Nephron (organoid): ENCODE data around the gene NANOS3.
"Not testable (repeated sequence)": the region's sequence is repeated elsewhere in the genome, so short reads cannot be mapped to it uniquely, and the experiment has no call there.

Experiments used
- H3K27ac Mint-ChIP-seq, 3 experiments: 2 replicates each; pipeline ENCODE4 v1.8.0; 2020; ENCODE audit warnings: mixed read lengths in 3 of 3, mild to moderate bottlenecking in 2 of 3, moderate library complexity in 1 of 3
- H3K27me3 Mint-ChIP-seq: 2 replicates; pipeline ENCODE4 v1.8.0; 2021; ENCODE audit warnings: low read depth, mild to moderate bottlenecking, moderate library complexity, mixed read lengths
- H3K36me3 Mint-ChIP-seq: 2 replicates; pipeline ENCODE4 v1.8.0; 2020; ENCODE audit warnings: low read depth, mixed read lengths
- H3K4me1 Mint-ChIP-seq: 2 replicates; pipeline ENCODE4 v1.8.0; 2020; ENCODE audit warnings: mixed read lengths
- H3K4me3 Mint-ChIP-seq, 3 experiments: 2 replicates each; pipeline ENCODE4 v1.8.0; 2020; ENCODE audit warnings: mild to moderate bottlenecking in 3 of 3, mixed read lengths in 3 of 3, moderate library complexity in 2 of 3
- H3K9me3 Mint-ChIP-seq: 2 replicates; pipeline ENCODE4 v1.8.0; 2020; ENCODE audit warnings: mixed read lengths
- TF ChIP-seq, protein P1 (sequence below), 3 experiments: fragments of 200-600 bp; sonication (generic); IDR thresholded peaks; one replicate each; pipeline ENCODE4 v1.5.0; 2021; ENCODE audit warnings: antibody characterized with exemption in 3 of 3; ENCODE audit not compliant: unreplicated experiment in 3 of 3

Gene NANOS3

GRCh38 chr19:13850910-13851733 is 25.8 kb upstream of the NANOS3 start:
- TF ChIP-seq, protein P1, sequence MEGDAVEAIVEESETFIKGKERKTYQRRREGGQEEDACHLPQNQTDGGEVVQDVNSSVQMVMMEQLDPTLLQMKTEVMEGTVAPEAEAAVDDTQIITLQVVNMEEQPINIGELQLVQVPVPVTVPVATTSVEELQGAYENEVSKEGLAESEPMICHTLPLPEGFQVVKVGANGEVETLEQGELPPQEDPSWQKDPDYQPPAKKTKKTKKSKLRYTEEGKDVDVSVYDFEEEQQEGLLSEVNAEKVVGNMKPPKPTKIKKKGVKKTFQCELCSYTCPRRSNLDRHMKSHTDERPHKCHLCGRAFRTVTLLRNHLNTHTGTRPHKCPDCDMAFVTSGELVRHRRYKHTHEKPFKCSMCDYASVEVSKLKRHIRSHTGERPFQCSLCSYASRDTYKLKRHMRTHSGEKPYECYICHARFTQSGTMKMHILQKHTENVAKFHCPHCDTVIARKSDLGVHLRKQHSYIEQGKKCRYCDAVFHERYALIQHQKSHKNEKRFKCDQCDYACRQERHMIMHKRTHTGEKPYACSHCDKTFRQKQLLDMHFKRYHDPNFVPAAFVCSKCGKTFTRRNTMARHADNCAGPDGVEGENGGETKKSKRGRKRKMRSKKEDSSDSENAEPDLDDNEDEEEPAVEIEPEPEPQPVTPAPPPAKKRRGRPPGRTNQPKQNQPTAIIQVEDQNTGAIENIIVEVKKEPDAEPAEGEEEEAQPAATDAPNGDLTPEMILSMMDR (IDR thresholded peaks at IDR 0.05; ENCODE audit: unreplicated experiment in 3 of 3) = no peak
- Mint-ChIP-seq H3K36me3 (no peaks in the 10 kb centered on the region), H3K27me3 (peaks cover 4% of the 10 kb centered on the region), H3K9me3 (no peaks in the 10 kb centered on the region), H3K4me1 (peaks cover 31% of the 10 kb centered on the region), H3K27ac (peak overlapping the region; percentile 81 to 97 (median 96)), H3K4me3 (peak overlapping the region; percentile 31 to 73 (median 59))

- H3K9me3 Mint-ChIP-seq, H3K4me3 Mint-ChIP-seq, H3K36me3 Mint-ChIP-seq, H3K27me3 Mint-ChIP-seq: not testable (repeated sequence)
- Mint-ChIP-seq H3K4me1 (peaks cover 32% of the 10 kb centered on the region), H3K27ac (peak overlapping the region; percentile 67 to 96 (median 93))
Observed at GRCh38 chr19:13851734-13852114, 25.2 kb upstream of the NANOS3 start.

DNA sequence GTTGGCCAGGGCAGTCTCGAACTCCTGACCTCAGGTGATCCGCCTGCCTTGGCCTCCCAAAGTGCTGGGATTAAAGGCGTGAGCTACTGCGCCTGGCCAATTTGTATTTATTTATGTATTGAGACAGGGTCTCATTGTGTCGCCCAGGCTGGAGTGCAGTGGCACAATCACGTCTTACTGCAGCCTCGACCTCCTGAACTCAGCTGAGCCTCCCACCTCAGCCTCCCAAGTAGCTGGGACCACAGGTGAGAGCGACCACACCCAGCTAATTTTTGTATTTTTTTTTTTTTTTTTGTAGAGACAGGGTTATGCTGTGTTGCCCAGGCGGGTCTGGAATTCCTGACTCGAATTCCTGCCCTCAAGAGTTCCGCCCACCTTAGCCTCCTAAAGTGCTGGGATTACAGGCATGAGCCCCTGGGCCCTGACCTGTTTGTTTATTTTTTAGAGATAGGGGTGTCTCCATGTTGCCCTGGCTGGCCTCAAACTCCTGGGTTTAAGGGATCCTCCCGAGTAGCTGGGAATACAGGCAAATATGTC is 24.7 kb upstream of the NANOS3 start:
- not testable (repeated sequence) for H3K4me3 Mint-ChIP-seq, H3K9me3 Mint-ChIP-seq, H3K27me3 Mint-ChIP-seq, H3K36me3 Mint-ChIP-seq
- H3K27ac Mint-ChIP-seq = peak overlapping the region in 2 of 3 experiments; percentile 10 to 96
- peaks cover 29% of the 10 kb centered on the region for H3K4me1 Mint-ChIP-seq

GRCh38 chr19:13856497-13856896 is 20.4 kb upstream of the NANOS3 start:
- no peaks in the 10 kb centered on the region for H3K9me3 Mint-ChIP-seq
- H3K4me3 Mint-ChIP-seq = no peak overlapping the region
- H3K27ac Mint-ChIP-seq = peak overlapping the region in 2 of 3 experiments; percentile 8 to 71
- H3K27me3 Mint-ChIP-seq = no peaks in the 10 kb centered on the region
- TF ChIP-seq, protein P1 (IDR thresholded peaks at IDR 0.05; ENCODE audit: unreplicated experiment in 3 of 3) = no peak
- peaks cover 15% of the 10 kb centered on the region for H3K4me1 Mint-ChIP-seq
- no peaks in the 10 kb centered on the region for H3K36me3 Mint-ChIP-seq

- H3K9me3 Mint-ChIP-seq = no peaks in the 10 kb centered on the region
Observed at GRCh38 chr19:13859361-13859880, 17.5 kb upstream of the NANOS3 start.

GRCh38 chr19:13860679-13861391 is 16.1 kb upstream of the NANOS3 start:
- Mint-ChIP-seq H3K27ac (peak overlapping the region; percentile 93 to 98 (median 94)), H3K27me3 (peaks cover 5% of the 10 kb centered on the region), H3K9me3 (no peaks in the 10 kb centered on the region), H3K36me3 (no peaks in the 10 kb centered on the region), H3K4me3 (peak overlapping the region; percentile 70 to 81 (median 80)), H3K4me1 (peaks cover 31% of the 10 kb centered on the region)
- TF ChIP-seq, protein P1 (IDR thresholded peaks at IDR 0.05; ENCODE audit: unreplicated experiment in 3 of 3) = no peak

More at GRCh38 chr19:13859361-13859880, 17.5 kb upstream of the NANOS3 start:
- Mint-ChIP-seq H3K27ac (peak overlapping the region; percentile 53 to 75 (median 63)), H3K27me3 (peaks cover 3% of the 10 kb centered on the region), H3K4me1 (peaks cover 27% of the 10 kb centered on the region), H3K4me3 (peak overlapping the region in 1 of 3 experiments; percentile 31), H3K36me3 (no peaks in the 10 kb centered on the region)
- TF ChIP-seq, protein P1 (IDR thresholded peaks at IDR 0.05; ENCODE audit: unreplicated experiment in 3 of 3) = no peak
